NCI-H446 (cell line): ENCODE data around the gene TAF13.
"Not testable (repeated sequence)": the region's sequence is repeated elsewhere in the genome, so short reads cannot be mapped to it uniquely, and the experiment has no call there.

Experiments used
- DNase-seq, 2 experiments: peaks; one replicate each; lab custom pipeline; 2025; lab: John Stamatoyannopoulos, UW

The TAF13 gene

DNA sequence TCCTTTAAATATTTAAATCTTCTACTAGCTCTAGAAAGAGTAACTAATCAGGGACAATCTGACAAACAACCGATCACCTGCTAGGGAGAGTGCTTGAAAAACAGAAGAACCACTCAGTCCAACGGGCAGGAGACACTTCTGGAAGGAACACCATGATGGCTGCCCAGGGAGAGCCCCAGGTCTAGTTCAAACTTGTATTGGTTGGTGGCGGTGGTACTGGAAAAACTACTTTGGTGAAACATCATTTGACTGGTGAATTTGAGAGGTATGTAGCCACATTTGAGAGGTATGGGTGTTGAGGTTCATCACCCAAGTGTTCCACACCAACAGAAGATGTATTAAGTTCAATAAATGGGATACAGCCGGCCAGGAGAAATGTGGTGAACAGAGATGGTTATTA, 29.1 kb downstream of the TAF13 start:
- DNase-seq, result no peak

GRCh38 chr1:109045595-109045994, 30.2 kb downstream of the TAF13 start:
- no peak for DNase-seq

- DNase-seq, result peak; percentile 92 to 99
These were observed 34.0 kb downstream of the TAF13 start, which contains the start of gene WDR47 for GRCh38 chr1:109041621-109042468. Gene WDR47 (minus strand): TSS chr1:109042102. CDS start chr1:109023512, 18,590 bp downstream.

- DNase-seq, result peak in 1 of 2 experiments; percentile 41
These were observed 34.7 kb downstream of the TAF13 start for GRCh38 chr1:109040989-109041620.

- no peak for DNase-seq
These were observed 35.2 kb downstream of the TAF13 start for GRCh38 chr1:109040627-109040988.

GRCh38 chr1:109034382-109034781, 41.4 kb downstream of the TAF13 start:
- DNase-seq, result no peak

DNA sequence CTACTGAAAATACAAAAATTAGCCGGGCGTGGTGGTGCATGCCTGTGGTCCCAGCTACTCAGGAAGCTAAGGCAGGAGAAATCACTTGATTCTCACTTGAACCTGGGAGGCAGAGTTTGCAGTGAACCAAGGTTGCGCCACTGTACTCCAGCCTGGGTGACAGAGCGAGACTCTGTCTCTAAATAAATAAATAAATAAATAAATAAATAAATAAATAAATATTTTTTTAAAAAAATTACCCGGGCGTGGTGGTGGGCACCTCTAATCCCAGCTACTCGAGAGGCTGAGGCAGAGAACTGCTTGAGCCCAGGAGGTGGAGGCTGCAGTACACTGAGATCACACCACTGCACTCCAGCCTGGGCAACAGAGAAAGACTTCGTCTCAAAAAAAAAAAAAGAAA, 46.3 kb downstream of the TAF13 start:
- DNase-seq, result not testable (repeated sequence)

- DNase-seq, result no peak
These were observed 48.0 kb downstream of the TAF13 start for GRCh38 chr1:109027841-109028240.

DNA sequence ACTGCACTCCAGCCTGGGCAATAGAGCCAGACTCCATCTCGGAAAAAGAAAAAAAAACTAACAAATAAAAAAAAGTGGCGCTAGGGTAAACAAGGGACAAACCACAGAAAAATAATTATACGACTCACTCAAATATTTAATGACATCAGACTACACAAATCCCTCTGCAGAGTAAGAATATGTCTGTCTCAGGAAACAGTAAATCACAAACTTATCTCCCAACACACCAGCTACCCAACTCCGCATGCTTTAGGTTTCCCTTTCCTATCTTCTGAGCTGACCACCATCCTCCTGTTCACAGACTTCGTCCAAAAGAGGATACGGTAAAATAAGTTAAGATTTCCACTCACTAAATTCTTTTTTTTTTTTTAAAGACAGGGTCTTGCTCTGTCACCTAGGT, 50.1 kb downstream of the TAF13 start:
- no peak for DNase-seq

GRCh38 chr1:109024646-109025045, 51.2 kb downstream of the TAF13 start:
- no peak for DNase-seq

GRCh38 chr1:109020693-109021257, 55.0 kb downstream of the TAF13 start:
- no peak for DNase-seq

DNA sequence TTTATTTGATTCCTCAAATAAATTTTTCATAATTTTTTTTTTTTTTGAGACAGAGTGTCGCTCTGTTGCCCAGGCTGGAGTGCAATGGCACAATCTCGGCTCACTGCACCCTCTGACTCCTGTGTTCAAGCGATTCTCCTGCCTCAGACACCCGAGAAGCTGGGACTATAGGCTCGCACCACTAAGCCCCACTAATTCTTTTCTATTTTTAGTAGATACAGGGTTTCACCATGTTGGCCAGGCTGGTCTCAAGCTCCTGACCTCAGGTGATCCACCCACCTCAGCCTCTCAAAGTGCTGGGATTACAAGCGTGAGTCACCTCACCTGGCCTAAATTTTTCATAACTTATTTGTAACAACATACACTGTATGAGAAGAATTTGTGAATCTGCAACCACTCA, 58.1 kb downstream of the TAF13 start:
- DNase-seq, result not testable (repeated sequence)

DNA sequence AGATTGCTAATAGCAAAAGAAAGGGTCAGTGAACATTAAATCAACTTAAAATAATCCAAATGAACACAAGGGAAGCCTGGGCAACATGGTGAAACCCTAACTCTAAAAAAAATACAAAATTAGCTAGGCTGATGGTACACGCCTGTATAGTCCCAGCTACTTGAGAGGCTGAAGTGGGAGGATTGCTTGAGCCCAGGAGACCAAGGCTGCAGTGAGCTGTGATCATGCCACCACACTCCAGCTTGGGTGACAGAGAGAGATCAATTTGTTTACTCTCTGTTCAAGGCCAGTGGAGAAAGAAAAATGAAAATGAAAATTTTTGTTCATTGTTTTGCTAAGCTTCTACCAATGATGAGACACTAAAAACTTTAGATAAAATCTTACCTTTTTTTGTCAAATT, 58.7 kb downstream of the TAF13 start:
- DNase-seq, result no peak
